Measurements from ENCODE around the gene MYO15A. TPM values are rescaled to one million over a fixed set of nuclear protein-coding genes. Genes with fewer than 3 reads are reported as not detected.

MYO15A gene
- total RNA-seq, 1 experiment from 2014 or later = 0.38 TPM

- no peak for TF ChIP-seq CTCF (IDR thresholded peaks at IDR 0.05; ENCODE audit: unreplicated experiment)
- H3K27ac Mint-ChIP-seq (ENCODE audit: unreplicated experiment) = no peak overlapping the region
- CTCF ChIA-PET = no interaction called here
- H3K9me3 Mint-ChIP-seq (ENCODE audit: low read depth, unreplicated experiment) = no peaks in the 10 kb centered on the region
- H3K4me1 Mint-ChIP-seq (ENCODE audit: low read depth, unreplicated experiment) = no peaks in the 10 kb centered on the region
- intact Hi-C loops (cut with micrococcal nuclease; ENCODE audit: unreplicated experiment) = no loop called here
- DNase-seq = no peak
- BruUV-seq (replicated peaks) = no TSS peak
- no peak overlapping the region for H3K4me3 Mint-ChIP-seq (ENCODE audit: low read depth, unreplicated experiment)
- peaks cover 18% of the 10 kb centered on the region for H3K27me3 Mint-ChIP-seq (ENCODE audit: unreplicated experiment)
- H3K36me3 Mint-ChIP-seq (ENCODE audit: insufficient read depth, unreplicated experiment) = no peaks in the 10 kb centered on the region
These were observed 11.4 kb downstream of the MYO15A start for GRCh38 chr17:18119938-18120337.

- Mint-ChIP-seq H3K27ac (ENCODE audit: unreplicated experiment) (no peak overlapping the region), H3K27me3 (ENCODE audit: unreplicated experiment) (peaks cover 12% of the 10 kb centered on the region), H3K4me1 (ENCODE audit: low read depth, unreplicated experiment) (no peaks in the 10 kb centered on the region), H3K36me3 (ENCODE audit: insufficient read depth, unreplicated experiment) (no peaks in the 10 kb centered on the region), H3K4me3 (ENCODE audit: low read depth, unreplicated experiment) (no peak overlapping the region), H3K9me3 (ENCODE audit: low read depth, unreplicated experiment) (no peaks in the 10 kb centered on the region)
- BruUV-seq (replicated peaks) = no TSS peak
- intact Hi-C loops (cut with micrococcal nuclease; ENCODE audit: unreplicated experiment) = no loop called here
- no peak for TF ChIP-seq CTCF (IDR thresholded peaks at IDR 0.05; ENCODE audit: unreplicated experiment)
- CTCF ChIA-PET = no interaction called here
- no peak for DNase-seq
These were observed 12.0 kb downstream of the MYO15A start for GRCh38 chr17:18120461-18121017.

GRCh38 chr17:18121144-18121910, 12.8 kb downstream of the MYO15A start:
- CTCF ChIA-PET = no interaction called here
- intact Hi-C loops (cut with micrococcal nuclease; ENCODE audit: unreplicated experiment) = no loop called here
- H3K4me3 Mint-ChIP-seq (ENCODE audit: low read depth, unreplicated experiment) = no peak overlapping the region

GRCh38 chr17:18122990-18123753, 14.6 kb downstream of the MYO15A start:
- no peaks in the 10 kb centered on the region for H3K36me3 Mint-ChIP-seq (ENCODE audit: insufficient read depth, unreplicated experiment)

More at GRCh38 chr17:18121144-18121910, 12.8 kb downstream of the MYO15A start:
- Mint-ChIP-seq H3K4me1 (ENCODE audit: low read depth, unreplicated experiment) (no peaks in the 10 kb centered on the region), H3K9me3 (ENCODE audit: low read depth, unreplicated experiment) (no peaks in the 10 kb centered on the region), H3K27me3 (ENCODE audit: unreplicated experiment) (peaks cover 4% of the 10 kb centered on the region), H3K36me3 (ENCODE audit: insufficient read depth, unreplicated experiment) (no peaks in the 10 kb centered on the region), H3K27ac (ENCODE audit: unreplicated experiment) (no peak overlapping the region)
- no TSS peak for BruUV-seq (replicated peaks)
- DNase-seq = no peak
- no peak for TF ChIP-seq CTCF (IDR thresholded peaks at IDR 0.05; ENCODE audit: unreplicated experiment)

More at GRCh38 chr17:18122990-18123753, 14.6 kb downstream of the MYO15A start:
- BruUV-seq (replicated peaks) = no TSS peak
- no peak for DNase-seq
- Mint-ChIP-seq H3K4me1 (ENCODE audit: low read depth, unreplicated experiment) (no peaks in the 10 kb centered on the region), H3K9me3 (ENCODE audit: low read depth, unreplicated experiment) (no peaks in the 10 kb centered on the region), H3K27me3 (ENCODE audit: unreplicated experiment) (peaks cover 5% of the 10 kb centered on the region), H3K4me3 (ENCODE audit: low read depth, unreplicated experiment) (no peak overlapping the region), H3K27ac (ENCODE audit: unreplicated experiment) (no peak overlapping the region)
- TF ChIP-seq CTCF (IDR thresholded peaks at IDR 0.05; ENCODE audit: unreplicated experiment) = no peak
- intact Hi-C loops (cut with micrococcal nuclease; ENCODE audit: unreplicated experiment) = no loop called here
- CTCF ChIA-PET = no interaction called here
